AG04450 (cell line): ENCODE data around the gene FOXJ1. TPM values are rescaled to one million over a fixed set of nuclear protein-coding genes. Genes with fewer than 3 reads are reported as not detected.

ENCODE experiments used
- CTCF ChIA-PET: fragments of 300-600, 350-600 bp; formaldehyde crosslinking; extraction: SDS; loops from one replicate; lab custom pipeline; 2022; ENCODE audit warnings: antibody characterized with exemption, inconsistent platforms; lab: Charles Lee
- POLR2A ChIA-PET: fragments of 350-600 bp; formaldehyde crosslinking; extraction: SDS; loops from one replicate; lab custom pipeline; 2021; ENCODE audit warnings: antibody characterized with exemption, inconsistent platforms; lab: Yijun Ruan, JAX
- DNase-seq: peaks from one replicate; pipeline ENCODE4 v3.0.0-alpha.2; 2011; ENCODE audit warnings: low read depth, low spot score
- H3K27ac ChIP-seq: one replicate; pipeline ENCODE4 v1.5.1; 2012; ENCODE audit warnings: low read depth, low read length, control low read depth
- H3K27me3 ChIP-seq: one replicate; pipeline ENCODE4 v1.6.0; 2012; ENCODE audit warnings: low read length; ENCODE audit not compliant: control insufficient read depth, insufficient read depth
- H3K4me3 ChIP-seq: 2 replicates; pipeline ENCODE4 v1.5.1; 2011; ENCODE audit warnings: mild to moderate bottlenecking, low read depth, low read length, control low read depth
- H3K9me3 ChIP-seq: 2 replicates; pipeline ENCODE4 v1.5.1; 2012; ENCODE audit warnings: low read length; ENCODE audit not compliant: control insufficient read depth, insufficient read depth
- CTCF ChIP-seq: IDR thresholded peaks from 2 replicates; pipeline ENCODE4 v1.5.1; 2011; ENCODE audit warnings: low read depth, low read length, control low read depth, inconsistent platforms
- polyA plus RNA-seq: library from polyadenylated mRNA; depleted of rRNA; stranded (reverse); fragments of >200 nt; gene quantifications from 2 replicates; pipeline ENCODE4 v1.2.3, GENCODE V29; 2011

The FOXJ1 gene
- polyA plus RNA-seq, 1 experiment: not detected

DNA sequence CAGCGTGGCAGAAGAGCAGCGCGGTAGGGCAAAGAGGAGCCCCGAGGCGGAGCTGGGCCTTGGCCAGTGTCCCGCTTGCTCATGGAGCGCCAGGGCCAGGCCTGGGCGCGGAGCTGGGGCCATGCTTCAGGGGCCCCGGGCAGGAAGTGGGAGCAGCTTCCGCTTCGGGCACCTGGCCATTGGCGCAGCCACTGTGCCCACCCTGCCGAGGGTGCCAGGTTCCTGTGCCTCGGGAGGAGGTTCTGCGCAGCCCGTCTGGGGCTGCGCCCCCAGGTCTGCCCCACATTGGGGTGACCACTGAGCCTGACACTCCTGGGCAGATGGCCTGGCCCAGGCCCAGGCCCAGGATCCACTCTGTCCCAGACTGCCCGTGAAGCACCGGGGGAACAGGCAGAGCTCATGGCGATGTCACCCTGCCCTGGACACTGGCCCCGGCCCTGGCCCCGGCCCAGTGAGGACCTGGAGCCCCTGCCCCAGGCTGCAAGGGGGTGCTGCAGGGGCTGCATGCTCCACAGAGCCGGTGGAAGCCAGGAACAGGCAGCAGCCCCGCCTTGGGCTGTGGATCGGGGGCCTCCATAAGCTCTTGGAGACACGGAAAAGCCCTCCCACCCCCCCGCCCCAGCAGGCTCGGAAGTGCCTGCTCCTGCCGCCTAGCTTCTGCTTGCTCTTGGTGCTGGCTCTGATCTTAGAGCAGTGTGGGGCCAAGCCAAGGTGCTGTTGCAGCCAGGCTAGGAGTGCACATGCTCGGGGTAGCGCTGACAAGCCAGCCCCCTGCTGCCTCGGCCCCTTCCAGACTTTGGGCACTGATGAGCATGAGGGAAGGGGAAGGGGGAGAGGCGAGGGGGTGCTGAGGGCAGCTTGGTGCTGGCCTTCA, 35.9 kb upstream of the FOXJ1 start:
- ChIA-PET POLR2A (no interaction called here), CTCF (interaction anchor here (1.4 kb wide), 1 partner anchor 103 kb away, joined by 4 read pairs; no protein-coding TSS in a partner anchor)
- peaks cover 2% of the 10 kb centered on the region for H3K27me3 ChIP-seq

DNA sequence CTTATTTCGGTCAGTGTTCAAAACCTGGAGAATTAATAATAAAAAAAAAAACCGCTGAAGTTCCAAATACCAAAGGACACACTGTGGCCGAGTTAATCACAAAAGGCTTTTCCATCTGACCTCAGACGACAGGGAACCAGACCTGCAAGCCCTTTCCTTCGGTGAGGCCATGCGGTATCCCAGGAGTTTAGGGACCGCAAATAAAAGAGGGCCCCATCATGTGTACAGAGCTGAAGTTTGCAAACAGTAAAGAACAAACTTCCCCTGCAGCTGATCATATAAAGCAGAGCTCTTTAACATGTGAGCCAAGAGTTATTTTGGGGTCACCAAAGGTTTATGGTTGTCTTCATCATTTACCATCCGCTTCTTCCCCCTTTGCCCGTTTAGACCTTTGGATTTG, 33.0 kb upstream of the FOXJ1 start:
- ChIA-PET POLR2A (no interaction called here), CTCF (interaction anchor here (1.6 kb wide), 1 partner anchor 8 kb away, joined by 12 read pairs; no protein-coding TSS in a partner anchor)
- no peak for DNase-seq
- no peak for TF ChIP-seq CTCF
- Histone ChIP-seq H3K4me3 (no peak overlapping the region), H3K9me3 (no peaks in the 10 kb centered on the region; the same call in 1 of the 2 replicates), H3K27ac (no peak overlapping the region), H3K27me3 (peaks cover 2% of the 10 kb centered on the region)

More for the DNA sequence above, 35.9 kb upstream of the FOXJ1 start:
- Histone ChIP-seq H3K27ac (no peak overlapping the region), H3K9me3 (no peaks in the 10 kb centered on the region; the same call in 1 of the 2 replicates), H3K4me3 (no peak overlapping the region)
- no peak for TF ChIP-seq CTCF
- no peak for DNase-seq

DNA sequence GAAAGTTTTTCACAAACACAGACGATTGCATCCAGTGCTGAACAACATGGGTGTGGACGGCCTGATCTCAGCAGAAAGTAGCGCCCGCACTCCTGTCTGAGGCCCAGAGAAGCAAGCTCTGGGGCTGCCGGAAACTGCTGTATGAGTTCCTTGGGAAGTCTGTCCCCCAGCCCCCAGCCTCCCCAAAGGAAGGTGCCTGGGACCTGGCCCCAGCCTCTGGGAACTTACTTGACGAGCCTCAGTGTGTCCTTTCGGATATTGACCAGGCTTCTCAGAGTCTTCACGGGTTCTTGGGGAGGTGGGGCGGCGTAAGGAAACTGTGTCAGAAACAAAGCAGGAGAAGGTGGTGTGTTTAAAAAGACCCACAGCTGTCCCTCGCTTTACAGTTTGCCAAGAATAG, 32.4 kb upstream of the FOXJ1 start:
- peaks cover 2% of the 10 kb centered on the region for H3K27me3 ChIP-seq
- no peak for TF ChIP-seq CTCF
- no peak overlapping the region for H3K4me3 ChIP-seq
- no peaks in the 10 kb centered on the region; the same call in 1 of the 2 replicates for H3K9me3 ChIP-seq
- DNase-seq: no peak
- ChIA-PET POLR2A (no interaction called here), CTCF (interaction anchor here (0.6 to 1.6 kb wide), 2 partner anchors 8 to 126 kb away, joined by 3 to 12 read pairs; no protein-coding TSS in a partner anchor)
- no peak overlapping the region for H3K27ac ChIP-seq

GRCh38 chr17:76171706-76172105, 30.7 kb upstream of the FOXJ1 start:
- no peak for TF ChIP-seq CTCF
- no peak for DNase-seq
- H3K27me3 ChIP-seq: peaks cover 2% of the 10 kb centered on the region
- no peak overlapping the region for H3K27ac ChIP-seq
- ChIA-PET POLR2A (no interaction called here), CTCF (interaction anchor here (0.8 to 1.5 kb wide), 2 partner anchors 10 to 266 kb away, joined by 3 to 7 read pairs; no protein-coding TSS in a partner anchor)
- H3K4me3 ChIP-seq: no peak overlapping the region
- H3K9me3 ChIP-seq: peaks cover 3% of the 10 kb centered on the region; the same call in 1 of the 2 replicates

DNA sequence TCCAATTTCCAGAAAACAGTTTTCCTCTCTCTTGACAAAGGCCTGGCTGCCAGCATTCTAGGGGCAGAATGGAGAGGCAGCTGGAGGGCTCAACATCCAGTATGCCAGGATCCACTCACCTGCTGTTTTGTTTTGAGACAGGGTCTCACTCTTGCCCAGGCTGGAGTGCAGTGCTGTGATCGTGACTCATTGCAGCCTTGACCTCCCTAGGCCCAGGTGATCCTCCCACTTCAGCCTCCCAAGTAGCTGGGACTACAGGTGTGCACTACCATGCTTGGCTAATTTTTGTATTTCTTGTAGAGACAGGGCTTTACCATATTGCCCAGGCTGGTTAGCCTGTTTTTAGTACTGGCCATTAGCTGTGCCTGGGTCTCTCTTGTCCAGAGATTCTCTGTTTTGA, 29.1 kb upstream of the FOXJ1 start:
- H3K27ac ChIP-seq: no peak overlapping the region
- H3K27me3 ChIP-seq: peaks cover 2% of the 10 kb centered on the region
- ChIA-PET CTCF (no interaction called here), POLR2A (no interaction called here)
- TF ChIP-seq CTCF: no peak
- H3K9me3 ChIP-seq: peaks cover 3% of the 10 kb centered on the region; the same call in 1 of the 2 replicates
- H3K4me3 ChIP-seq: no peak overlapping the region
- no peak for DNase-seq
